HG02870 (cell line): ENCODE measurements around the gene MAST4.

Experiments used
- ATAC-seq: cut with Tn5 transposase; IDR thresholded peaks from one replicate; pipeline ENCODE4 v1.9.1; 2021; ENCODE audit warnings: mild to moderate bottlenecking, moderate library complexity; ENCODE audit not compliant: unreplicated experiment

Gene MAST4

GRCh38 chr5:67009028-67009427 is 412.8 kb downstream of the MAST4 start:
- ATAC-seq, result no peak

GRCh38 chr5:67010684-67011409 is 414.7 kb downstream of the MAST4 start:
- ATAC-seq, result no peak

- no peak for ATAC-seq
These were observed 415.2 kb downstream of the MAST4 start for GRCh38 chr5:67011422-67011821.

GRCh38 chr5:67012171-67012570 is 416.0 kb downstream of the MAST4 start:
- no peak for ATAC-seq

- ATAC-seq, result no peak
These were observed 417.5 kb downstream of the MAST4 start for GRCh38 chr5:67013719-67014118.

GRCh38 chr5:67014191-67014590 is 418.0 kb downstream of the MAST4 start:
- no peak for ATAC-seq

- no peak for ATAC-seq
These were observed 418.8 kb downstream of the MAST4 start for GRCh38 chr5:67014957-67015400.

- no peak for ATAC-seq
These were observed 419.5 kb downstream of the MAST4 start for GRCh38 chr5:67015541-67016191.

- ATAC-seq, result no peak
These were observed 423.1 kb downstream of the MAST4 start for GRCh38 chr5:67019065-67019845.

- no peak for ATAC-seq
These were observed 424.0 kb downstream of the MAST4 start for GRCh38 chr5:67020096-67020615.

GRCh38 chr5:67021031-67021430 is 424.8 kb downstream of the MAST4 start:
- no peak for ATAC-seq

- ATAC-seq, result peak; percentile 45
These were observed 425.3 kb downstream of the MAST4 start for GRCh38 chr5:67021521-67021920.

- no peak for ATAC-seq
These were observed 425.8 kb downstream of the MAST4 start for GRCh38 chr5:67021962-67022361.

GRCh38 chr5:67025457-67025856 is 429.3 kb downstream of the MAST4 start:
- ATAC-seq, result no peak

GRCh38 chr5:67026278-67026677 is 430.1 kb downstream of the MAST4 start:
- ATAC-seq, result no peak

- no peak for ATAC-seq
These were observed 431.0 kb downstream of the MAST4 start for GRCh38 chr5:67027171-67027570.

- no peak for ATAC-seq
These were observed 432.2 kb downstream of the MAST4 start for GRCh38 chr5:67028371-67028770.

GRCh38 chr5:67028941-67029340 is 432.7 kb downstream of the MAST4 start:
- no peak for ATAC-seq

- no peak for ATAC-seq
These were observed 433.3 kb downstream of the MAST4 start for GRCh38 chr5:67029481-67029880.

GRCh38 chr5:67030289-67031056 is 434.3 kb downstream of the MAST4 start:
- no peak for ATAC-seq

GRCh38 chr5:67031057-67031443 is 434.9 kb downstream of the MAST4 start:
- no peak for ATAC-seq
